Measurements from ENCODE around the gene GALP. TPM values are rescaled to one million over a fixed set of nuclear protein-coding genes. Genes with fewer than 3 reads are reported as not detected.

The GALP gene
- total and polyA plus RNA-seq, 4 donors, result 0.08 to 0.63 TPM; not detected in 2

DNA sequence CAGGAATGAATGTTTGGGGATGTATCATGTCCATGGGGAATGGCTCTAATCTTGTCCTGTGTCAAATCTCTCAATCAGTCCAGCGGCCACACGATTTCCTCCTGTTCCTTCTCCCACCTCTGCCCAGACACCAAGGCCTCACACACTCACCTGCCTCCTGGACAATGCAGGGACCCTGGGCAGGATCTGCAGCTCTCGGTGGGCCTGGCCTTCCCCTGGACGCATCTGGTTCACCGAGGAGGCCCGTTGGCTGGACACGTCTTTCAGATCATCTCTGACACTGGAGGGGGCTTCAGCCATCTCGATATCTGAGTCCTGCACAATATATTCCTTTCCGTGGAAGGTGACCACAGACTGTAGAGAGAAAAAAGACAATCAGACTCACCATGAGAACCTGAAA lies 47.7 kb downstream of the GALP start:
- Histone ChIP-seq H3K4me1 (ENCODE audit: control insufficient read depth in 4 of 4, insufficient read depth in 4 of 4, low read length in 3 of 4) (no peaks in the 10 kb centered on the region), H3K27ac (ENCODE audit: low read depth in 1 of 2, low read length in 2 of 2) (no peak overlapping the region), H3K4me3 (ENCODE audit: low read depth in 1 of 3, low read length in 3 of 3) (no peak overlapping the region), H3K27me3 (ENCODE audit: control insufficient read depth in 4 of 4, insufficient read depth in 4 of 4, low read length in 3 of 4) (no peaks in the 10 kb centered on the region), H3K9me3 (ENCODE audit: control insufficient read depth in 4 of 4, low read length in 3 of 4) (no peaks in the 10 kb centered on the region), H3K9ac (ENCODE audit: low read depth in 1 of 2, low read length in 2 of 2) (no peak overlapping the region), H3K36me3 (ENCODE audit: control insufficient read depth in 4 of 4, insufficient read depth in 3 of 4, low read depth in 1 of 4, low read length in 3 of 4) (peaks cover 0 to 4% (median 3%) of the 10 kb centered on the region in 4 donors)
- no peak for TF ChIP-seq EGR1 (IDR thresholded peaks at IDR 0.05; ENCODE audit: low read depth in 2 of 2)
- no peak for TF ChIP-seq NR2F2 (IDR thresholded peaks at IDR 0.05)
- TF ChIP-seq FOXA2 (IDR thresholded peaks at IDR 0.05), result no peak
- TF ChIP-seq HNF4G (IDR thresholded peaks at IDR 0.05), result no peak
- no peak for TF ChIP-seq FOXA1 (IDR thresholded peaks at IDR 0.05)
- TF ChIP-seq YY1 (IDR thresholded peaks at IDR 0.05), result no peak
- TF ChIP-seq, protein P1, sequence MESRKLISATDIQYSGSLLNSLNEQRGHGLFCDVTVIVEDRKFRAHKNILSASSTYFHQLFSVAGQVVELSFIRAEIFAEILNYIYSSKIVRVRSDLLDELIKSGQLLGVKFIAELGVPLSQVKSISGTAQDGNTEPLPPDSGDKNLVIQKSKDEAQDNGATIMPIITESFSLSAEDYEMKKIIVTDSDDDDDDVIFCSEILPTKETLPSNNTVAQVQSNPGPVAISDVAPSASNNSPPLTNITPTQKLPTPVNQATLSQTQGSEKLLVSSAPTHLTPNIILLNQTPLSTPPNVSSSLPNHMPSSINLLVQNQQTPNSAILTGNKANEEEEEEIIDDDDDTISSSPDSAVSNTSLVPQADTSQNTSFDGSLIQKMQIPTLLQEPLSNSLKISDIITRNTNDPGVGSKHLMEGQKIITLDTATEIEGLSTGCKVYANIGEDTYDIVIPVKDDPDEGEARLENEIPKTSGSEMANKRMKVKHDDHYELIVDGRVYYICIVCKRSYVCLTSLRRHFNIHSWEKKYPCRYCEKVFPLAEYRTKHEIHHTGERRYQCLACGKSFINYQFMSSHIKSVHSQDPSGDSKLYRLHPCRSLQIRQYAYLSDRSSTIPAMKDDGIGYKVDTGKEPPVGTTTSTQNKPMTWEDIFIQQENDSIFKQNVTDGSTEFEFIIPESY (IDR thresholded peaks at IDR 0.05), result no peak
- TF ChIP-seq TAF1 (conservative IDR thresholded peaks at IDR 0.05), result no peak
- TF ChIP-seq, protein P2, sequence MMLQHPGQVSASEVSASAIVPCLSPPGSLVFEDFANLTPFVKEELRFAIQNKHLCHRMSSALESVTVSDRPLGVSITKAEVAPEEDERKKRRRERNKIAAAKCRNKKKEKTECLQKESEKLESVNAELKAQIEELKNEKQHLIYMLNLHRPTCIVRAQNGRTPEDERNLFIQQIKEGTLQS (IDR thresholded peaks at IDR 0.05), result no peak
- TF ChIP-seq JUND (IDR thresholded peaks at IDR 0.05), result no peak
- no peak for TF ChIP-seq RXRA (IDR thresholded peaks at IDR 0.05)
- TF ChIP-seq, protein P3, sequence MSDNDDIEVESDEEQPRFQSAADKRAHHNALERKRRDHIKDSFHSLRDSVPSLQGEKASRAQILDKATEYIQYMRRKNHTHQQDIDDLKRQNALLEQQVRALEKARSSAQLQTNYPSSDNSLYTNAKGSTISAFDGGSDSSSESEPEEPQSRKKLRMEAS (IDR thresholded peaks at IDR 0.05), result no peak
- TF ChIP-seq HNF4A (conservative IDR thresholded peaks at IDR 0.05), result no peak
- TF ChIP-seq, protein P4, sequence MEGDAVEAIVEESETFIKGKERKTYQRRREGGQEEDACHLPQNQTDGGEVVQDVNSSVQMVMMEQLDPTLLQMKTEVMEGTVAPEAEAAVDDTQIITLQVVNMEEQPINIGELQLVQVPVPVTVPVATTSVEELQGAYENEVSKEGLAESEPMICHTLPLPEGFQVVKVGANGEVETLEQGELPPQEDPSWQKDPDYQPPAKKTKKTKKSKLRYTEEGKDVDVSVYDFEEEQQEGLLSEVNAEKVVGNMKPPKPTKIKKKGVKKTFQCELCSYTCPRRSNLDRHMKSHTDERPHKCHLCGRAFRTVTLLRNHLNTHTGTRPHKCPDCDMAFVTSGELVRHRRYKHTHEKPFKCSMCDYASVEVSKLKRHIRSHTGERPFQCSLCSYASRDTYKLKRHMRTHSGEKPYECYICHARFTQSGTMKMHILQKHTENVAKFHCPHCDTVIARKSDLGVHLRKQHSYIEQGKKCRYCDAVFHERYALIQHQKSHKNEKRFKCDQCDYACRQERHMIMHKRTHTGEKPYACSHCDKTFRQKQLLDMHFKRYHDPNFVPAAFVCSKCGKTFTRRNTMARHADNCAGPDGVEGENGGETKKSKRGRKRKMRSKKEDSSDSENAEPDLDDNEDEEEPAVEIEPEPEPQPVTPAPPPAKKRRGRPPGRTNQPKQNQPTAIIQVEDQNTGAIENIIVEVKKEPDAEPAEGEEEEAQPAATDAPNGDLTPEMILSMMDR (IDR thresholded peaks at IDR 0.05; ENCODE audit: low read depth, low read length, missing input control), result no peak
- no peak for TF ChIP-seq RAD21 (IDR thresholded peaks at IDR 0.05)
- no peak for TF ChIP-seq SP1 (IDR thresholded peaks at IDR 0.05)
- TF ChIP-seq GABPA (IDR thresholded peaks at IDR 0.05 in 1 of 2, conservative IDR thresholded peaks at IDR 0.05 in 1 of 2), result no peak
- TF ChIP-seq, protein P5, sequence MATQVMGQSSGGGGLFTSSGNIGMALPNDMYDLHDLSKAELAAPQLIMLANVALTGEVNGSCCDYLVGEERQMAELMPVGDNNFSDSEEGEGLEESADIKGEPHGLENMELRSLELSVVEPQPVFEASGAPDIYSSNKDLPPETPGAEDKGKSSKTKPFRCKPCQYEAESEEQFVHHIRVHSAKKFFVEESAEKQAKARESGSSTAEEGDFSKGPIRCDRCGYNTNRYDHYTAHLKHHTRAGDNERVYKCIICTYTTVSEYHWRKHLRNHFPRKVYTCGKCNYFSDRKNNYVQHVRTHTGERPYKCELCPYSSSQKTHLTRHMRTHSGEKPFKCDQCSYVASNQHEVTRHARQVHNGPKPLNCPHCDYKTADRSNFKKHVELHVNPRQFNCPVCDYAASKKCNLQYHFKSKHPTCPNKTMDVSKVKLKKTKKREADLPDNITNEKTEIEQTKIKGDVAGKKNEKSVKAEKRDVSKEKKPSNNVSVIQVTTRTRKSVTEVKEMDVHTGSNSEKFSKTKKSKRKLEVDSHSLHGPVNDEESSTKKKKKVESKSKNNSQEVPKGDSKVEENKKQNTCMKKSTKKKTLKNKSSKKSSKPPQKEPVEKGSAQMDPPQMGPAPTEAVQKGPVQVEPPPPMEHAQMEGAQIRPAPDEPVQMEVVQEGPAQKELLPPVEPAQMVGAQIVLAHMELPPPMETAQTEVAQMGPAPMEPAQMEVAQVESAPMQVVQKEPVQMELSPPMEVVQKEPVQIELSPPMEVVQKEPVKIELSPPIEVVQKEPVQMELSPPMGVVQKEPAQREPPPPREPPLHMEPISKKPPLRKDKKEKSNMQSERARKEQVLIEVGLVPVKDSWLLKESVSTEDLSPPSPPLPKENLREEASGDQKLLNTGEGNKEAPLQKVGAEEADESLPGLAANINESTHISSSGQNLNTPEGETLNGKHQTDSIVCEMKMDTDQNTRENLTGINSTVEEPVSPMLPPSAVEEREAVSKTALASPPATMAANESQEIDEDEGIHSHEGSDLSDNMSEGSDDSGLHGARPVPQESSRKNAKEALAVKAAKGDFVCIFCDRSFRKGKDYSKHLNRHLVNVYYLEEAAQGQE (IDR thresholded peaks at IDR 0.05), result no peak
- DNase-seq (ENCODE audit: low spot score), result no peak
- WGBS, result 96% methylated on average over 9 of the region's 9 CpGs

Small RNA genes lying within 50 kb of the gene (small RNA-seq; reads per million reads assigned to genes)
- gene AC024580.2, result not detected

Other genes with a start within 250 kb of the GALP start
- gene NLRP13, start 243.7 kb upstream of the GALP start, total RNA-seq, result not detected
- not detected for gene NLRP13, start 243.7 kb upstream of the GALP start, polyA plus RNA-seq
- not detected for gene NLRP8, start 228.2 kb upstream of the GALP start, total RNA-seq
- not detected for gene NLRP8, start 228.2 kb upstream of the GALP start, polyA plus RNA-seq
- not detected for gene NLRP5, start 189.2 kb upstream of the GALP start, total RNA-seq
- not detected for gene NLRP5, start 189.2 kb upstream of the GALP start, polyA plus RNA-seq
- 10 to 100 TPM; 17.6 to 23.6 TPM for gene ZNF787, start 54.7 kb upstream of the GALP start, total RNA-seq
- 10 to 100 TPM in 1 of 2 donors, 1 to 10 TPM in 1; 2.9 to 20.1 TPM for gene ZNF787, start 54.7 kb upstream of the GALP start, polyA plus RNA-seq
- 10 to 100 TPM; 16.0 to 26.1 TPM for gene ZNF444, start 34.7 kb upstream of the GALP start, total RNA-seq
- 10 to 100 TPM in 1 of 2 donors, 1 to 10 TPM in 1; 6.1 to 30.4 TPM for gene ZNF444, start 34.7 kb upstream of the GALP start, polyA plus RNA-seq
- under 1 TPM in 1 of 2 donors, not detected in 1; 0.08 TPM for gene ZSCAN5B, start 21.8 kb downstream of the GALP start, total RNA-seq
- gene ZSCAN5B, start 21.8 kb downstream of the GALP start, polyA plus RNA-seq, result not detected
- gene ZSCAN5C, start 26.3 kb downstream of the GALP start, total RNA-seq, result not detected
- not detected for gene ZSCAN5C, start 26.3 kb downstream of the GALP start, polyA plus RNA-seq
- not detected for gene EDDM13, start 96.7 kb downstream of the GALP start, total RNA-seq
- under 1 TPM in 1 of 2 donors, not detected in 1; 0.20 TPM for gene EDDM13, start 96.7 kb downstream of the GALP start, polyA plus RNA-seq
- gene ZSCAN5A, start 138.8 kb downstream of the GALP start, total RNA-seq, result 1 to 10 TPM; 7.4 to 9.6 TPM
- gene ZSCAN5A, start 138.8 kb downstream of the GALP start, polyA plus RNA-seq, result 1 to 10 TPM; 2.2 to 2.7 TPM
- 1 to 10 TPM; 1.3 to 2.1 TPM for gene ZNF582, start 217.5 kb downstream of the GALP start, total RNA-seq
- 1 to 10 TPM; 1.3 to 1.5 TPM for gene ZNF582, start 217.5 kb downstream of the GALP start, polyA plus RNA-seq
- gene ZNF583, start 228.3 kb downstream of the GALP start, total RNA-seq, result 1 to 10 TPM; 2.3 to 2.5 TPM
- gene ZNF583, start 228.3 kb downstream of the GALP start, polyA plus RNA-seq, result 1 to 10 TPM in 1 of 2 donors, under 1 TPM in 1; 0.75 to 1.5 TPM